HG03354 (cell line): Measurements from ENCODE around the gene ACOT4.
"Not testable (repeated sequence)": the region's sequence is repeated elsewhere in the genome, so short reads cannot be mapped to it uniquely, and the experiment has no call there.

Source experiments
- ATAC-seq: cut with Tn5 transposase; IDR thresholded peaks from one replicate; pipeline ENCODE4 v1.9.1; 2021; ENCODE audit warnings: mild to moderate bottlenecking; ENCODE audit not compliant: unreplicated experiment, poor library complexity, severe bottlenecking

The ACOT4 gene

DNA sequence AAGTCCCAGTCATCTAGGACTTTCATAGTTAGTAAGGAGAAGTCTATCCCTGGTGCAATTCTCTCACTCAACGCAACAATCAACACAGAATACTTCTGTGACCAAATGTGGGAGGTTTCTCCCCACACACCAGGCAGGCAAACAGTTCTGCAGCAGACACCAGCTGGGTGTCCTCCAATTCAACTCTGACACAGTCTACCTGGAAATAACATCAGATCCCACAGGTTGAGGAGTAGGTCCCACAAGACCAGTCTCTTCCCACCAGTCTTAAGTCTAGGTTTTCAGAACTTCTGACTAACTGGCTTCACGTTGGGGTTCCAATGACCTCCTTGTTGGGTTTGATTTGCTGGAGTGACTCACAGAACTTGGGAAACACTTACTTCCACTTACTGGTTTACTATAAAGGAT, 35.5 kb downstream of the ACOT4 start:
- no peak for ATAC-seq

DNA sequence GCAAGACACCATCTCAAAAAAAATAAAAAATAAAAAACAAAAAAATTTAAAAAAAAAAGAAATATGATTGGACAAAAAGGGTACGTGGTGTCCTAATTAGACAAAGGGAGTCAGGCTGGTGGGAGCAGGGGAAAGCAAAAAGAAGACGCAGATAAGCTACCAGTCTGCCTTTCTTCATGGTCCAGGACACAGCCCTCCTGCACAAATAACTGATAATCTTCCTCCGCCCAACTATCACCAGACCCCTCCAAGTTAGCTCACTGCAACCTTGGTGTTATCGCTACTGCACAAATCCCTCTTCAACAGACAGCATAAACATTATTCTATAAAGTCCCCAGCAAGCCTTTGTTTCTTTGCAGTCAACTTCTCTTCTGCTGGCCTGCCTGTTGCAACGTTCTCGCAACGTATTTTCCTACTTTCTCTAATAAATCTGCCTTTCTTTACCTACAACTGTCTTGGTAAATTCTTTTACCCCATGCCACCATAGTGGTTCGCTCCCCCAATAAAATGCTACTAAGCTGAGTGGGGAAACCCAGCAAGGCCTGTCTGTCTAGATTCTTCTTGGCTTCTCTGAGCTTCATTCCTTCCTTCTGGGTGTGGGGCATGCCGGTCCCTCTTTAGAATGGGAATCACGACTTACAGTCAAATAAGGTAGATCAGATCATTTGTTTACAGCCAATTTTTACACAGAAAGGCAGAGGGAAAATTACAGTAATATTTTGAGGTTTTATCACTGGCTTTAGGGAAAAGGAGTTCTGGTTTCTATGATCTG, 38.5 kb downstream of the ACOT4 start:
- no peak for ATAC-seq

DNA sequence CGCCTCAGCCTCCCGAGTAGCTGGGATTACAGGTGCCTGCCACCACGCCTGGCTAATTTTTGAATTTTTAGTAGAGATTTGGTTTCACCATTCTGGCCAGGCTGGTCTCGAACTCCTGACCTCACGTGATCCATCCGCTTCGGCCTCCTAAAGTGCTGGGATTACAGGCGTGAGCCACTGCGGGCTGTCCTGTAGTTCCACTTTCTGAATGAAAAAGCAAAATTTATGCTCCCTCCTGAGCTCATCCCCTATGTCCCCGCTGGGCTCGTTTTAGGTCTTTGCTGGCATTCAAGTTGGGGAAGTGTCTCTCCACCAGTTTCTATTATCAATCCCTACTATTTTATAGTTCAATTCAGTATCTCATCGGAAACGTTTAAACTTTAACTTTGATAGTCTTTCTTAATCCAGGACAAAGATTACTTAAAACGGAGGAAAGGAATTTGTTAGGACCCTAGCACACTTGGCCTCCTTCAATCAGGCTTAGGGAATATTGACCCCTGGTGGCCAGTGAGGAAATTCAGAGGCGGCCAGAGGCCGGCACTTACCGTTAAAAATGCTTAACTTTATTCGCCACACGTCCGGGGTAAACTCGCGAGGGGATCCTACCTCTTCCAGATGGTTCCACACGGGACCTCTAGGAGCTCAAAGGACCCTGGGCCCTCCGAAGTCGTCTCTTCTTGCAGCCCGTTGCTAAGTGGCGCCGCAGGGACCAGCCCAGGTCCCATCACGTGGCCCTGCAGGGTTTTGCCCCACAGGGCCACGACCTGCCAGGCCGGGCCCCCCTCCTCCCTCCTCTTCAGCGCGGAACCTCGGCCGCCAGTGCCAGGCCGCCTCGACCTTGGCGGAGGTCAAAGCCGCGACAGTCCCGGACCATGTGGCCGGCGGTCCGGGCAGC, 41.7 kb downstream of the ACOT4 start:
- ATAC-seq = peak; percentile 74

DNA sequence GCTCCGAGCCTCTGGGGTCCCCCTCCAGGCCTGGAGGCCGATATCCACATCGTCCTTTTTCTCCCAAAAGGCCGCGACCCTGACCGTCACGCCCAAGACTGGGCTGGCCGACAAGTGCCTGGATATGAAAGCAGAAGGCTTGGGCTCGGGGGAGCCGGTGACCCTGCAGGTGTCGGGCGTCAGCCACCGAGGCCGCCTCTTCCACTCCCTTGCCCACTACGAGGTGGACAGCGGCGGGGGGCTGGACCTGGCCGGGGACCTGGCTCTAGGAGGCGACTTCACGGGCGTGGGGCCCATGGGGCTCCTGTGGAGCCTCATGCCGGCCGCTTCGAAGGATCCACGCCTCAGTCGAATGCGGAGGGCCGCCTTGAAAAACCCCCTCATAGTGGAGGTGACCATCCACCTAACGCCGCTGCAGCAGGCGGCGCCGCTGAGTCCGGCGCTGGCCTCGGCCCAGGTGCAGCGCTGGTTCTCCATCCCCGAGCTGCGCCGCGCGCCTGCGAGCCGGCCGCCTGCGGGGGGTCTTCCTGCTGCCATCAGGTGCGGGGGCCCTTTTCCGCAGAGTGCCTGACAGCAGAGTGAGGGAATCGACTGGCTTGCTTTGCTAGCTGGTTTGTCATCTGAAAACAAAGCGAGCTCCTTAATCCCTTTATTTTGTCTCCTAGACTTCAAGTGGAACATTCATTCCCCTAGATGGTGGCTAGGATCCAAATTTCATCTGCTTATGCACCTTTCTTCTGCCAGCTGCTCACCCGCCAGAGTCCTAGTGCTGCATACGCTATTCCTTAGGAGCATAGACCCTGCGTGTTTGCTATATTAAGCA, 42.5 kb downstream of the ACOT4 start:
- peak; percentile 27 for ATAC-seq

DNA sequence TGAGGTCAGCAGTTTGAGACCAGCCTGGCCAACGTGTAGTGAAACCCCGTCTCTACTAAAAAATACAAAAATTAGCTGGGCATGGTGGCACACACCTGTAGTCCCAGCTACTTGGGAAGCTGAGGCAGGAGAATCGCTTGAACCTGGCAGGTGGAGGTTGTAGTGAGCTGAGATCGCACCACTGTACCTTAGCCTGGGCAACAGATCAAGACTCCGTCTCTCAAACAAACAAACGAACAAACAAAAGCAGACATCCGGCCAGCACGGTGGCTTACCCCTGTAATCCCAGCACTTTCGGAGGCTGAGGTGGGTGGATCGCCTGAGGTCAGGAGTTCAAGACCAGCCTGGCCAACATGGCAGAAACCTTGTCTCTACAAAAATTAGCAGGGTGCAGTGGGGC, 44.7 kb downstream of the ACOT4 start:
- not testable (repeated sequence) for ATAC-seq

DNA sequence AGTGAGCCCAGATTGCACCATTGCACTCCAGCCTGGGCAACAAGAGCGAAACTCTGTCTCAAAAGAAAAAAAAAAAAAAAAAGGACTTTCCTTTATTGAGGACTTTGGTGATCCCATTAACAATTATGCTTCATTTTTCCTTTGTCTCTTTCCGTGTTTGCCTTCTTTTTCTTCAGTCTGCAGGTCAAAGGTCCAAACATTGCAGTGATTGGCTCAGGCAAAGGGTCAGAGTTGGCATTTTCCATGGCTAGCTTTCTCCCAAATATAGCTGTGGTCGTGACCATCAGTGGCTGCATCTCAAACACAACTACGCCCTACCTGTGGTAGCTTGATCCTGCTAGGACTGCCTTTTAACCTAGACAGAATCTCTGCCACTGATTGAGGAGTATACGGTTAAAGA, 46.2 kb downstream of the ACOT4 start:
- no peak for ATAC-seq

DNA sequence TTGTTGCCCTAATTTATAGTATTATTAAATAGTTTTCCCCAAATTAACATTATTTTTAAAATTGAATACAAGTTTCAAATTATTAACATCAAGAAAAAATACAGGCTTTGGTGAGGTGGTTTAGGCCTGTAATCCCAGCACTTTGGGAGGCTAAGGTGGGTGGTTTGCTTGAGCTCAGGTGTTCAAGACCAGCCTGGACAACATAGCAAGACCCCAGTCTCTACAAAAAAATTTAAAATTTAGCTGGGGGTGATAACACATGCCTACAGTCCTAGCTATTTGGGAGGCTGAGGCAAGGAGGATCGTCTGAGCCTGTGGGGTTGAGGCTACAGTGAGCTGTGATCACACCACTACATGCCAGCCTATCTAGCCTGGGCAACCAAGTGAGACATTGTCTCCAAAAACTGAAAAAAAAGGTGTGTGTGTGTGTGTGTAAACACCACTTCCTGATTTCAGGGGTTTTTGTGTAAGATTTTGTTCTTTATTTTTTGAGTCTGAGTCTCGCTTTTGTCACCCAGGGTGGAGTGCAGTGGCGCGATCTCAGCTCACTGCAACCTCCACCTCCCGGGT, 49.2 kb downstream of the ACOT4 start:
- ATAC-seq = no peak

DNA sequence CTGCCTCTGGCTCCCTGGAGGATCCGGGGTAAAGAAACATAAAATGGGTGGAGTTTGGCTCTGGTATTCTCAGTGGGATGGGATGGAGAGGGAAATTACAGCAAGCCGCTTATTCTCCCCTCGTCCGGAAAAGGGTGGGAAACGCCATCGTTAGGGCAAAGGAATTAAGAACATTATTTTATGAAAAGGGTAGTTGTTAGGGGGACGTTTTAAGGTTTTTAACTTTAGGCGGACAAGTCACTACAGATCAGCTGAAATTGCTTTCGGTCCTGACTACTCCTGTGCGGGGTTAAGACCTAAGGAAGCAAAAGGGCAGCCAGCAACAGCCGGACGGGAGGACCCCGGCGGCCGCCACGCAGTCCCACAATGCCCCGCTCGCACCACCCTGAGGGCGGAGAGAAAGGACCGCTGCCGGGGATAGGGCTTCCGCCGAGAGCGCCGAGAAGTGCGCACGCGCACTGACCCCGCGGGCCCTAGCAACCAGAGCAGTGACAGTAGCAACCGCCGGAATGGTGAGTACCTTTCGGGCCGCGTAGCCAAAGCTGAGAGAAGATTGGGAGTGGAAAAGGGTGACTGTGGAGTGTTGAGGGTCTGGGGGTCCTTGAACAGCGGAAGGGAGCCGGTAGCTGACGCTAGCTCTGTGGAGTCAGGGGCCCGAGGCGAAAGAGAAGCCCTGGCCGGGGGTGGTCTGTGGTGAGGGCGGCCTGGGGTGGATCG, 53.0 kb downstream of the ACOT4 start, which contains the start of gene DNAL1:
Gene DNAL1 (plus strand): TSS at position 456 of the 717 bp plus-strand sequence. CDS start 54 bp downstream, at position 510.
- peak; percentile 99 for ATAC-seq

DNA sequence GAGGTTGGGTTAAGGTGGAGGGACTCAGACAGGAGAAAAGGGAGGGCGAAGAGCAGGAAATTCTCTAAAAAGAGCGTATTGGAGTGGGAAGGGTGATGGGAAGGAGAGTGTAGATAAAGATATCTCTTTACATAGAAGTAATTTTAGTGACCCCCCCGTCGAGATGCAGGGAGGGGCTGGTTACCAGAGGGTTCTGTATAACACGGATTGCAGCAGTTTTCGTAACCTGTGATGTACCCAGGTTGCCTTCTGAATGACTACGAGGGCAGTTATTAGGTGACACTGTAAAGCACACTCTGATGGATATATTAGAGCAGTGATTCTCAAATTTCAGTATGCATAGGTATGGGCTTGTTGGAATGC, 53.6 kb downstream of the ACOT4 start:
- ATAC-seq = no peak
